Tibial artery (tissue), 4 donors: ENCODE data around the gene STYX.

Experiments used
- DNase-seq, 2 donors: peaks; one replicate each; pipeline ENCODE4 v3.0.0-alpha.2; 2019
- H3K27ac ChIP-seq, 2 donors: fragments of 200-600 bp; sonication (generic) in 1 of 2; 1 replicate in 1 of 2; 2 replicates in 1 of 2; pipeline ENCODE4 v1.5.1; 2018 to 2019; ENCODE audit warnings: mild to moderate bottlenecking in 1 of 2
- H3K27me3 ChIP-seq, 2 donors: fragments of 200-600 bp; sonication (generic) in 1 of 2; one replicate each; pipeline versions ENCODE4 v1.5.1 to v1.6.0; 2016 to 2019
- H3K36me3 ChIP-seq, 3 donors: fragments of 200-600 bp; sonication (generic) in 2 of 3; one replicate each; pipeline ENCODE4 v1.5.1; 2016 to 2019; ENCODE audit warnings: mild to moderate bottlenecking in 2 of 3
- H3K4me1 ChIP-seq, 4 donors: fragments of 200-600 bp; sonication (generic) in 2 of 4; 1 replicate in 3 of 4; 2 replicates in 1 of 4; pipeline ENCODE4 v1.5.1; 2016 to 2019
- H3K4me3 ChIP-seq, 2 donors: fragments of 200-600 bp; sonication (generic) in 1 of 2; 1 replicate in 1 of 2; 2 replicates in 1 of 2; pipeline ENCODE4 v1.5.1; 2018 to 2019; ENCODE audit warnings: mild to moderate bottlenecking in 2 of 2
- H3K9me3 ChIP-seq, 3 donors: fragments of 200-600 bp; sonication (generic) in 1 of 3; one replicate each; pipeline ENCODE4 v1.5.1; 2016 to 2019
- CTCF ChIP-seq, 2 experiments: fragments of 200-600 bp in 1 of 2; fragments of 450-650 bp in 1 of 2; IDR thresholded peaks; one replicate each; pipeline ENCODE4 v1.5.1; 2017 to 2019; ENCODE audit warnings: antibody characterized with exemption in 2 of 2, mild to moderate bottlenecking in 1 of 2, moderate library complexity in 1 of 2
- intact Hi-C: fragments of 100-400 bp; cut with DNase I; formaldehyde crosslinking; loops from one replicate; pipeline ENCODE4 v1.15.0; 2023; ENCODE audit warnings: low total_unique reads

STYX gene

GRCh38 chr14:52797653-52798052 lies 67.7 kb downstream of the STYX start:
- intact Hi-C loops: no loop called here
- Histone ChIP-seq H3K4me3 (no peak overlapping the region), H3K36me3 (no peaks in the 10 kb centered on the region), H3K9me3 (no peaks in the 10 kb centered on the region), H3K4me1 (peaks cover 0 to 46% (median 0%) of the 10 kb centered on the region in 4 donors), H3K27ac (no peak overlapping the region), H3K27me3 (no peaks in the 10 kb centered on the region)
- no peak for DNase-seq
- no peak for TF ChIP-seq CTCF (IDR thresholded peaks at IDR 0.05)

GRCh38 chr14:52798826-52799225 lies 68.9 kb downstream of the STYX start:
- no peak for DNase-seq
- Histone ChIP-seq H3K4me1 (peaks cover 0 to 45% (median 0%) of the 10 kb centered on the region in 4 donors), H3K9me3 (no peaks in the 10 kb centered on the region), H3K27me3 (no peaks in the 10 kb centered on the region), H3K27ac (peak overlapping the region; percentile 11 to 39), H3K36me3 (no peaks in the 10 kb centered on the region), H3K4me3 (no peak overlapping the region)
- intact Hi-C loops: no loop called here
- no peak for TF ChIP-seq CTCF (IDR thresholded peaks at IDR 0.05)

GRCh38 chr14:52801014-52801712 lies 71.2 kb downstream of the STYX start:
- no peaks in the 10 kb centered on the region for H3K9me3 ChIP-seq
- no peak for DNase-seq
- H3K4me1 ChIP-seq: peaks cover 0 to 45% (median 0%) of the 10 kb centered on the region in 4 donors
- no peak for TF ChIP-seq CTCF (IDR thresholded peaks at IDR 0.05)
- H3K27ac ChIP-seq: peak overlapping the region; percentile 69 to 79
- intact Hi-C loops: loop anchor here (5.0 kb wide), 1 partner anchor 1319 kb away; no protein-coding TSS in a partner anchor
- H3K36me3 ChIP-seq: no peaks in the 10 kb centered on the region
- peak overlapping the region in 1 of 2 donors; percentile 7 for H3K4me3 ChIP-seq
- no peaks in the 10 kb centered on the region for H3K27me3 ChIP-seq

- Histone ChIP-seq H3K27me3 (no peaks in the 10 kb centered on the region), H3K27ac (peak overlapping the region; percentile 69 to 79), H3K4me3 (no peak overlapping the region), H3K36me3 (no peaks in the 10 kb centered on the region), H3K4me1 (peaks cover 0 to 45% (median 0%) of the 10 kb centered on the region in 4 donors), H3K9me3 (no peaks in the 10 kb centered on the region)
- DNase-seq: no peak
- TF ChIP-seq CTCF (IDR thresholded peaks at IDR 0.05): no peak
- intact Hi-C loops: loop anchor here (5.0 kb wide), 1 partner anchor 1320 kb away; no protein-coding TSS in a partner anchor
These were observed 72.6 kb downstream of the STYX start for GRCh38 chr14:52802597-52802996.

- intact Hi-C loops: no loop called here
- TF ChIP-seq CTCF (IDR thresholded peaks at IDR 0.05): no peak
- no peak for DNase-seq
These were observed 76.1 kb downstream of the STYX start for GRCh38 chr14:52806115-52806514.

More at GRCh38 chr14:52806115-52806514, 76.1 kb downstream of the STYX start:
- H3K9me3 ChIP-seq: no peaks in the 10 kb centered on the region
- H3K4me1 ChIP-seq: peaks cover 0 to 20% (median 0%) of the 10 kb centered on the region in 4 donors
- no peak overlapping the region for H3K27ac ChIP-seq
- H3K27me3 ChIP-seq: no peaks in the 10 kb centered on the region
- no peaks in the 10 kb centered on the region for H3K36me3 ChIP-seq
- H3K4me3 ChIP-seq: no peak overlapping the region
